ENCODE results near the gene FOXL3. TPM values are rescaled to one million over a fixed set of nuclear protein-coding genes. Genes with fewer than 3 reads are reported as not detected.

The FOXL3 gene
- total and polyA plus RNA-seq, 4 donors: not detected

GRCh38 chr7:249989-250388, 40.0 kb upstream of the FOXL3 start:
- Histone ChIP-seq H3K9ac (ENCODE audit: insufficient read depth in 1 of 2, low read length in 2 of 2) (no peak overlapping the region), H3K4me1 (ENCODE audit: control insufficient read depth in 5 of 5, insufficient read depth in 5 of 5, low read length in 5 of 5) (no peaks in the 10 kb centered on the region), H3K4me3 (no peak overlapping the region), H3K9me3 (ENCODE audit: control insufficient read depth in 4 of 4, insufficient read depth in 3 of 4, low read length in 3 of 4) (peaks cover 0 to 2% (median 0%) of the 10 kb centered on the region in 4 donors), H3K36me3 (ENCODE audit: control insufficient read depth in 4 of 4, insufficient read depth in 4 of 4, low read length in 4 of 4) (peaks cover 2 to 54% (median 10%) of the 10 kb centered on the region in 4 donors), H3K27me3 (ENCODE audit: control insufficient read depth in 3 of 3, insufficient read depth in 3 of 3, low read length in 2 of 3) (no peaks in the 10 kb centered on the region), H3K27ac (ENCODE audit: low read depth in 1 of 2, low read length in 1 of 2) (no peak overlapping the region)
- ATAC-seq (ENCODE audit: insufficient read depth, low FRiP score) (no peak), DNase-seq (no peak)
- no peak for TF ChIP-seq CTCF (IDR thresholded peaks at IDR 0.05; ENCODE audit: control extremely low read depth, extremely low read depth)
- WGBS, 2 donors: 89 to 93% methylated on average over 12 of the region's 12 CpGs

- Histone ChIP-seq H3K27me3 (ENCODE audit: control insufficient read depth in 3 of 3, insufficient read depth in 3 of 3, low read length in 2 of 3) (no peaks in the 10 kb centered on the region), H3K9ac (ENCODE audit: insufficient read depth in 1 of 2, low read length in 2 of 2) (no peak overlapping the region), H3K4me3 (no peak overlapping the region), H3K36me3 (ENCODE audit: control insufficient read depth in 4 of 4, insufficient read depth in 4 of 4, low read length in 4 of 4) (peaks cover 2 to 50% (median 11%) of the 10 kb centered on the region in 4 donors), H3K4me1 (ENCODE audit: control insufficient read depth in 5 of 5, insufficient read depth in 5 of 5, low read length in 5 of 5) (no peaks in the 10 kb centered on the region), H3K27ac (ENCODE audit: low read depth in 1 of 2, low read length in 1 of 2) (no peak overlapping the region), H3K9me3 (ENCODE audit: control insufficient read depth in 4 of 4, insufficient read depth in 3 of 4, low read length in 3 of 4) (peaks cover 0 to 2% (median 0%) of the 10 kb centered on the region in 4 donors)
- ATAC-seq (ENCODE audit: insufficient read depth, low FRiP score): no peak
- no peak for DNase-seq
- no peak for TF ChIP-seq CTCF (IDR thresholded peaks at IDR 0.05; ENCODE audit: control extremely low read depth, extremely low read depth)
- 91 to 94% methylated on average over 15 of the region's 15 CpGs for WGBS, 2 donors
Measured at GRCh38 chr7:250523-250922, 39.4 kb upstream of the FOXL3 start.

- Histone ChIP-seq H3K36me3 (ENCODE audit: control insufficient read depth in 4 of 4, insufficient read depth in 4 of 4, low read length in 4 of 4) (peaks cover 2 to 50% (median 13%) of the 10 kb centered on the region in 4 donors), H3K9me3 (ENCODE audit: control insufficient read depth in 4 of 4, insufficient read depth in 3 of 4, low read length in 3 of 4) (peaks cover 0 to 2% (median 0%) of the 10 kb centered on the region in 4 donors), H3K4me3 (no peak overlapping the region), H3K27me3 (ENCODE audit: control insufficient read depth in 3 of 3, insufficient read depth in 3 of 3, low read length in 2 of 3) (no peaks in the 10 kb centered on the region), H3K27ac (ENCODE audit: low read depth in 1 of 2, low read length in 1 of 2) (no peak overlapping the region), H3K9ac (ENCODE audit: insufficient read depth in 1 of 2, low read length in 2 of 2) (no peak overlapping the region), H3K4me1 (ENCODE audit: control insufficient read depth in 5 of 5, insufficient read depth in 5 of 5, low read length in 5 of 5) (no peaks in the 10 kb centered on the region)
- DNase-seq: no peak
- ATAC-seq (ENCODE audit: insufficient read depth, low FRiP score): no peak
- TF ChIP-seq CTCF (IDR thresholded peaks at IDR 0.05; ENCODE audit: control extremely low read depth, extremely low read depth): no peak
- 95% methylated on average over 20 of the region's 20 CpGs for WGBS, 2 donors
Measured at GRCh38 chr7:251005-251404, 39.0 kb upstream of the FOXL3 start.
